ENCODE results near the gene SLC25A21.

The SLC25A21 gene

GRCh38 chr14:36952689-36953088 is 219.7 kb downstream of the SLC25A21 start:
- no peak for DNase-seq
- H3K9me3 ChIP-seq (ENCODE audit: control insufficient read depth, low read length), result no peaks in the 10 kb centered on the region
- H3K4me1 ChIP-seq (ENCODE audit: control insufficient read depth, insufficient read depth, low read length, poor library complexity, severe bottlenecking), result no peaks in the 10 kb centered on the region
- no peaks in the 10 kb centered on the region for H3K36me3 ChIP-seq (ENCODE audit: control insufficient read depth, insufficient read depth, low read length)
- H3K27me3 ChIP-seq (replicated peaks; ENCODE audit: control insufficient read depth, insufficient read depth, low read length, poor library complexity, severe bottlenecking), result no peaks in the 10 kb centered on the region
- H3K27ac ChIP-seq (ENCODE audit: insufficient read depth, low read length, poor library complexity, severe bottlenecking), result no peak overlapping the region
- no peak overlapping the region for H3K4me3 ChIP-seq (ENCODE audit: insufficient read depth, low read depth, low read length, poor library complexity, severe bottlenecking)

GRCh38 chr14:36951380-36951911 is 221.0 kb downstream of the SLC25A21 start:
- Histone ChIP-seq H3K36me3 (ENCODE audit: control insufficient read depth, insufficient read depth, low read length) (no peaks in the 10 kb centered on the region), H3K4me1 (ENCODE audit: control insufficient read depth, insufficient read depth, low read length, poor library complexity, severe bottlenecking) (no peaks in the 10 kb centered on the region), H3K27ac (ENCODE audit: insufficient read depth, low read length, poor library complexity, severe bottlenecking) (no peak overlapping the region), H3K27me3 (replicated peaks; ENCODE audit: control insufficient read depth, insufficient read depth, low read length, poor library complexity, severe bottlenecking) (no peaks in the 10 kb centered on the region), H3K9me3 (ENCODE audit: control insufficient read depth, low read length) (no peaks in the 10 kb centered on the region), H3K4me3 (ENCODE audit: insufficient read depth, low read depth, low read length, poor library complexity, severe bottlenecking) (no peak overlapping the region)
- no peak for DNase-seq

- H3K27ac ChIP-seq (ENCODE audit: insufficient read depth, low read length, poor library complexity, severe bottlenecking), result no peak overlapping the region
- H3K27me3 ChIP-seq (replicated peaks; ENCODE audit: control insufficient read depth, insufficient read depth, low read length, poor library complexity, severe bottlenecking), result no peaks in the 10 kb centered on the region
- no peaks in the 10 kb centered on the region for H3K36me3 ChIP-seq (ENCODE audit: control insufficient read depth, insufficient read depth, low read length)
- no peak overlapping the region for H3K4me3 ChIP-seq (ENCODE audit: insufficient read depth, low read depth, low read length, poor library complexity, severe bottlenecking)
- H3K9me3 ChIP-seq (ENCODE audit: control insufficient read depth, low read length), result no peaks in the 10 kb centered on the region
- DNase-seq, result no peak
- H3K4me1 ChIP-seq (ENCODE audit: control insufficient read depth, insufficient read depth, low read length, poor library complexity, severe bottlenecking), result no peaks in the 10 kb centered on the region
Observed at GRCh38 chr14:36950812-36951211, 221.6 kb downstream of the SLC25A21 start.

GRCh38 chr14:36949371-36949770 is 223.0 kb downstream of the SLC25A21 start:
- DNase-seq, result no peak
- no peak overlapping the region for H3K4me3 ChIP-seq (ENCODE audit: insufficient read depth, low read depth, low read length, poor library complexity, severe bottlenecking)
- no peaks in the 10 kb centered on the region for H3K27me3 ChIP-seq (replicated peaks; ENCODE audit: control insufficient read depth, insufficient read depth, low read length, poor library complexity, severe bottlenecking)
- H3K9me3 ChIP-seq (ENCODE audit: control insufficient read depth, low read length), result no peaks in the 10 kb centered on the region
- H3K36me3 ChIP-seq (ENCODE audit: control insufficient read depth, insufficient read depth, low read length), result no peaks in the 10 kb centered on the region
- no peak overlapping the region for H3K27ac ChIP-seq (ENCODE audit: insufficient read depth, low read length, poor library complexity, severe bottlenecking)
- H3K4me1 ChIP-seq (ENCODE audit: control insufficient read depth, insufficient read depth, low read length, poor library complexity, severe bottlenecking), result no peaks in the 10 kb centered on the region

GRCh38 chr14:36948157-36948859 is 224.1 kb downstream of the SLC25A21 start:
- no peaks in the 10 kb centered on the region for H3K27me3 ChIP-seq (replicated peaks; ENCODE audit: control insufficient read depth, insufficient read depth, low read length, poor library complexity, severe bottlenecking)
- H3K27ac ChIP-seq (ENCODE audit: insufficient read depth, low read length, poor library complexity, severe bottlenecking), result no peak overlapping the region
- H3K9me3 ChIP-seq (ENCODE audit: control insufficient read depth, low read length), result no peaks in the 10 kb centered on the region
- H3K4me3 ChIP-seq (ENCODE audit: insufficient read depth, low read depth, low read length, poor library complexity, severe bottlenecking), result no peak overlapping the region
- H3K36me3 ChIP-seq (ENCODE audit: control insufficient read depth, insufficient read depth, low read length), result no peaks in the 10 kb centered on the region
- H3K4me1 ChIP-seq (ENCODE audit: control insufficient read depth, insufficient read depth, low read length, poor library complexity, severe bottlenecking), result no peaks in the 10 kb centered on the region
- DNase-seq, result no peak

- Histone ChIP-seq H3K9me3 (ENCODE audit: control insufficient read depth, low read length) (no peaks in the 10 kb centered on the region), H3K27ac (ENCODE audit: insufficient read depth, low read length, poor library complexity, severe bottlenecking) (no peak overlapping the region), H3K27me3 (replicated peaks; ENCODE audit: control insufficient read depth, insufficient read depth, low read length, poor library complexity, severe bottlenecking) (no peaks in the 10 kb centered on the region), H3K4me3 (ENCODE audit: insufficient read depth, low read depth, low read length, poor library complexity, severe bottlenecking) (no peak overlapping the region), H3K4me1 (ENCODE audit: control insufficient read depth, insufficient read depth, low read length, poor library complexity, severe bottlenecking) (no peaks in the 10 kb centered on the region), H3K36me3 (ENCODE audit: control insufficient read depth, insufficient read depth, low read length) (no peaks in the 10 kb centered on the region)
- no peak for DNase-seq
Observed at GRCh38 chr14:36947362-36947761, 225.0 kb downstream of the SLC25A21 start.

- Histone ChIP-seq H3K9me3 (ENCODE audit: control insufficient read depth, low read length) (no peaks in the 10 kb centered on the region), H3K4me1 (ENCODE audit: control insufficient read depth, insufficient read depth, low read length, poor library complexity, severe bottlenecking) (no peaks in the 10 kb centered on the region), H3K4me3 (ENCODE audit: insufficient read depth, low read depth, low read length, poor library complexity, severe bottlenecking) (no peak overlapping the region), H3K36me3 (ENCODE audit: control insufficient read depth, insufficient read depth, low read length) (no peaks in the 10 kb centered on the region), H3K27ac (ENCODE audit: insufficient read depth, low read length, poor library complexity, severe bottlenecking) (no peak overlapping the region), H3K27me3 (replicated peaks; ENCODE audit: control insufficient read depth, insufficient read depth, low read length, poor library complexity, severe bottlenecking) (no peaks in the 10 kb centered on the region)
- no peak for DNase-seq
Observed at GRCh38 chr14:36946872-36947271, 225.5 kb downstream of the SLC25A21 start.

GRCh38 chr14:36944307-36945010 is 227.9 kb downstream of the SLC25A21 start:
- Histone ChIP-seq H3K27me3 (replicated peaks; ENCODE audit: control insufficient read depth, insufficient read depth, low read length, poor library complexity, severe bottlenecking) (no peaks in the 10 kb centered on the region), H3K4me3 (ENCODE audit: insufficient read depth, low read depth, low read length, poor library complexity, severe bottlenecking) (no peak overlapping the region), H3K4me1 (ENCODE audit: control insufficient read depth, insufficient read depth, low read length, poor library complexity, severe bottlenecking) (no peaks in the 10 kb centered on the region), H3K27ac (ENCODE audit: insufficient read depth, low read length, poor library complexity, severe bottlenecking) (no peak overlapping the region), H3K36me3 (ENCODE audit: control insufficient read depth, insufficient read depth, low read length) (no peaks in the 10 kb centered on the region), H3K9me3 (ENCODE audit: control insufficient read depth, low read length) (no peaks in the 10 kb centered on the region)
- DNase-seq, result no peak

GRCh38 chr14:36942522-36943245 is 229.7 kb downstream of the SLC25A21 start:
- DNase-seq, result no peak
- Histone ChIP-seq H3K27ac (ENCODE audit: insufficient read depth, low read length, poor library complexity, severe bottlenecking) (no peak overlapping the region), H3K36me3 (ENCODE audit: control insufficient read depth, insufficient read depth, low read length) (no peaks in the 10 kb centered on the region), H3K27me3 (replicated peaks; ENCODE audit: control insufficient read depth, insufficient read depth, low read length, poor library complexity, severe bottlenecking) (no peaks in the 10 kb centered on the region), H3K9me3 (ENCODE audit: control insufficient read depth, low read length) (no peaks in the 10 kb centered on the region), H3K4me3 (ENCODE audit: insufficient read depth, low read depth, low read length, poor library complexity, severe bottlenecking) (no peak overlapping the region), H3K4me1 (ENCODE audit: control insufficient read depth, insufficient read depth, low read length, poor library complexity, severe bottlenecking) (no peaks in the 10 kb centered on the region)

Measured in effector memory CD4-positive, alpha-beta T cell (primary cell).